ENCODE results near the gene PUS1.

DNA sequence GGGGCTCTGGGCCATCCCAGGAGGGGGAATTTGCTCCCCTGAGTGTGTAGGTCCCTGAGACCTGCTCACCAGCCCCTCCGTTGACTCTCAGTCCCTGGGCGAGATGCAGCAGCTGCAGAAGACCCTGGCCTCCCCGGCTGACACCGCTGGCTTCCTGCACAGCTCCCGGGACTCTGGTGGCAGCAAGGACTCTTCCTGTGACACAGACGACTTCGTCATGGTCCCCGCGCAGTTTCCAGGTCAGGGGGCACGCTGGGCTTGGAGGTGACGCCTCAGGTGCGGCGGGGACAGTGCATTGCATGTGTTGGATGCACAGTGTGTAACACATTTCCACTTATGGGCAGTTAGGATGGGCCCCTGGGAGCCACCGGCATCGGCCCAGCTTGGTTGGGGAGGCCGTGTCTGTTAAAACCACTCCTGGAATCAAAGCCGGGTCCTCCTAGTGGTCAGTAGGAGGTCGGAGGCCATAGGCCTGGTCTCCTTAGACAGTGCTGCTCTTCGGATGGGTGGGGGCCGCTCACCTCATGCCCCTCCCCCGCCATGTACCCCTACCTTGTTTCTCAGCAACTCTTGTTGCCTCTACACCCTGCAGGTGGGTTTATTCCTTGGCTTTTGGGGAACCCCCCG is 17.1 kb upstream of the PUS1 start:
- TF ChIP-seq, protein P1, sequence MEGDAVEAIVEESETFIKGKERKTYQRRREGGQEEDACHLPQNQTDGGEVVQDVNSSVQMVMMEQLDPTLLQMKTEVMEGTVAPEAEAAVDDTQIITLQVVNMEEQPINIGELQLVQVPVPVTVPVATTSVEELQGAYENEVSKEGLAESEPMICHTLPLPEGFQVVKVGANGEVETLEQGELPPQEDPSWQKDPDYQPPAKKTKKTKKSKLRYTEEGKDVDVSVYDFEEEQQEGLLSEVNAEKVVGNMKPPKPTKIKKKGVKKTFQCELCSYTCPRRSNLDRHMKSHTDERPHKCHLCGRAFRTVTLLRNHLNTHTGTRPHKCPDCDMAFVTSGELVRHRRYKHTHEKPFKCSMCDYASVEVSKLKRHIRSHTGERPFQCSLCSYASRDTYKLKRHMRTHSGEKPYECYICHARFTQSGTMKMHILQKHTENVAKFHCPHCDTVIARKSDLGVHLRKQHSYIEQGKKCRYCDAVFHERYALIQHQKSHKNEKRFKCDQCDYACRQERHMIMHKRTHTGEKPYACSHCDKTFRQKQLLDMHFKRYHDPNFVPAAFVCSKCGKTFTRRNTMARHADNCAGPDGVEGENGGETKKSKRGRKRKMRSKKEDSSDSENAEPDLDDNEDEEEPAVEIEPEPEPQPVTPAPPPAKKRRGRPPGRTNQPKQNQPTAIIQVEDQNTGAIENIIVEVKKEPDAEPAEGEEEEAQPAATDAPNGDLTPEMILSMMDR (IDR thresholded peaks at IDR 0.05; ENCODE audit: poor library complexity): no peak
- TF ChIP-seq EZH2phosphoT487 (IDR thresholded peaks at IDR 0.05; ENCODE audit: low read depth, severe bottlenecking, unreplicated experiment): no peak
- no peak for TF ChIP-seq EZH2 (IDR thresholded peaks at IDR 0.05; ENCODE audit: borderline replicate concordance)

All from hepatocyte (in vitro differentiated cells).